HepG2 (cell line): ENCODE data around the gene DPEP3. TPM values are rescaled to one million over a fixed set of nuclear protein-coding genes. Genes with fewer than 3 reads are reported as not detected.
A peak's percentile ranks its signal among the peaks of the same experiment; 100 is the strongest.

Source experiments
- ARID2 ChIP-seq: sonication (generic); formaldehyde crosslinking; IDR thresholded peaks from 2 replicates; pipeline ENCODE4 v1.8.1; 2022; ENCODE audit warnings: mild to moderate bottlenecking, missing genetic modification reagents, borderline replicate concordance
- BORCS8-MEF2B ChIP-seq: sonication (generic); formaldehyde crosslinking; IDR thresholded peaks from 2 replicates; pipeline ENCODE4 v1.8.0; 2022; ENCODE audit warnings: mild to moderate bottlenecking, missing genetic modification reagents
- EEA1 ChIP-seq: sonication (generic); formaldehyde crosslinking; IDR thresholded peaks from 2 replicates; pipeline ENCODE4 v1.5.1; 2020; ENCODE audit warnings: mild to moderate bottlenecking, missing genetic modification reagents, borderline replicate concordance
- MED1 ChIP-seq: sonication (generic); formaldehyde crosslinking; IDR thresholded peaks from 2 replicates; pipeline ENCODE4 v1.4.0; 2020; ENCODE audit warnings: missing genetic modification reagents
- MYC ChIP-seq: sonication (generic); formaldehyde crosslinking; IDR thresholded peaks from 2 replicates; pipeline ENCODE4 v1.9.0; 2021; ENCODE audit warnings: missing genetic modification reagents, borderline replicate concordance
- REL ChIP-seq: sonication (generic); formaldehyde crosslinking; conservative IDR thresholded peaks from 2 replicates; pipeline ENCODE4 v1.8.0; 2022; ENCODE audit warnings: mild to moderate bottlenecking, missing genetic modification reagents, moderate library complexity
- RNF219 ChIP-seq: sonication (generic); formaldehyde crosslinking; IDR thresholded peaks from 2 replicates; pipeline ENCODE4 v1.5.0; 2020; ENCODE audit warnings: mild to moderate bottlenecking, missing genetic modification reagents
- RXRB ChIP-seq: IDR thresholded peaks from 2 replicates; pipeline ENCODE4 v1.6.1; 2016; ENCODE audit warnings: borderline replicate concordance, missing genetic modification reagents, missing compliant biosample characterization
- SKIL ChIP-seq: sonication (generic); formaldehyde crosslinking; IDR thresholded peaks from 2 replicates; pipeline ENCODE4 v1.8.0; 2022; ENCODE audit warnings: missing genetic modification reagents, mild to moderate bottlenecking, moderate library complexity, borderline replicate concordance
- TBX2 ChIP-seq: sonication (generic); formaldehyde crosslinking; IDR thresholded peaks from 2 replicates; pipeline ENCODE4 v1.5.0; 2020; ENCODE audit warnings: missing genetic modification reagents, mild to moderate bottlenecking, borderline replicate concordance
- THAP9 ChIP-seq: sonication (generic); formaldehyde crosslinking; IDR thresholded peaks from 2 replicates; pipeline ENCODE4; 2020; ENCODE audit warnings: missing genetic modification reagents, mild to moderate bottlenecking, borderline replicate concordance
- USF2 ChIP-seq, 2 experiments: sonication (generic) in 1 of 2; formaldehyde crosslinking in 1 of 2; IDR thresholded peaks; 2 replicates each; pipeline versions ENCODE4 v1.5.1 to v1.6.1; 2011 to 2020; ENCODE audit warnings: borderline replicate concordance in 1 of 2, low read depth in 1 of 2, low read length in 1 of 2, mild to moderate bottlenecking in 1 of 2, missing genetic modification reagents in 1 of 2, moderate library complexity in 1 of 2
- ZNF431 ChIP-seq: sonication (generic); formaldehyde crosslinking; IDR thresholded peaks from 2 replicates; pipeline ENCODE4 v1.9.0; 2022; ENCODE audit warnings: missing genetic modification reagents, low read depth, mild to moderate bottlenecking, borderline replicate concordance
- ZNF598 ChIP-seq: sonication (generic); formaldehyde crosslinking; IDR thresholded peaks from 2 replicates; pipeline ENCODE4 v1.5.1; 2020; ENCODE audit warnings: mild to moderate bottlenecking, missing genetic modification reagents, borderline replicate concordance
- ZSCAN25 ChIP-seq: sonication (generic); formaldehyde crosslinking; IDR thresholded peaks from 2 replicates; pipeline ENCODE4 v1.8.0; 2022; ENCODE audit warnings: mild to moderate bottlenecking, missing genetic modification reagents
- polyA plus RNA-seq, 8 experiments: library from polyadenylated mRNA; depleted of rRNA in 3 of 8; stranded (reverse) in 7 of 8; unstranded in 1 of 8; fragments of >200 nt; fragmentation: Illumina TruSeq in 4 of 8; extraction: Trizol in 4 of 8; gene quantifications; 2 replicates each; pipeline versions ENCODE4 v1.2.1 to v1.2.3, GENCODE V29; 2011 to 2016; ENCODE audit warnings: low read depth in 4 of 8, missing spikeins in 1 of 8, mixed read lengths in 1 of 8; ENCODE audit not compliant: insufficient read depth in 1 of 8
- total RNA-seq, 5 experiments: library from RNA; depleted of rRNA; stranded (reverse); fragments of >200 nt; fragmentation: Illumina TruSeq; extraction: Trizol; gene quantifications; 2 replicates each; pipeline ENCODE4 v1.2.3, GENCODE V29; 2016; ENCODE audit warnings: low read depth in 1 of 5

DPEP3 gene
- total and polyA plus RNA-seq, 2 of the 13 experiments (the other 11 are each of a cell fraction or from before 2014, with no cell fraction given) = not detected

- TF ChIP-seq MYC (CRISPR knock-in tag) (0 out of 2 replicates have a peak, but pooled peaks have one; percentile 38), THAP9 (CRISPR knock-in tag) (0 out of 2 replicates have a peak, but pooled peaks have one; percentile 28), ZNF431 (CRISPR knock-in tag) (0 out of 2 replicates have a peak, but pooled peaks have one; percentile 45), RNF219 (CRISPR knock-in tag) (no peak), MED1 (peak; percentile 2; the same call in 1 of the 2 replicates), REL (0 out of 2 replicates have a peak, but pooled peaks have one; percentile 27), EEA1 (0 out of 2 replicates have a peak, but pooled peaks have one; percentile 47), RXRB (CRISPR knock-in tag) (peak; percentile 3; the same call in 1 of the 2 replicates), TBX2 (CRISPR knock-in tag) (0 out of 2 replicates have a peak, but pooled peaks have one; percentile 6), ZNF598 (CRISPR knock-in tag) (0 out of 2 replicates have a peak, but pooled peaks have one; percentile 83), BORCS8-MEF2B (CRISPR knock-in tag) (peak; percentile 26; the same call in 1 of the 2 replicates), USF2 (IDR thresholded peaks at IDR 0.05; ENCODE audit: low read depth, low read length) (peak; percentile 30; the same call in 1 of the 2 replicates), USF2 (CRISPR knock-in tag; IDR thresholded peaks at IDR 0.05; ENCODE audit: borderline replicate concordance) (no peak), ARID2 (CRISPR knock-in tag) (peak; percentile 28; the same call in 1 of the 2 replicates), SKIL (CRISPR knock-in tag) (0 out of 2 replicates have a peak, but pooled peaks have one; percentile 48), ZSCAN25 (CRISPR knock-in tag) (no peak)
Observed at GRCh38 chr16:67967183-67967957, 12.9 kb downstream of the DPEP3 start (continued).
